GM19025 (cell line): ENCODE measurements around the gene HSPG2.

Experiments
- ATAC-seq: cut with Tn5 transposase; IDR thresholded peaks from one replicate; pipeline ENCODE4 v1.9.1; 2021; ENCODE audit warnings: mild to moderate bottlenecking, low read depth, moderate library complexity; ENCODE audit not compliant: unreplicated experiment

The HSPG2 gene

DNA sequence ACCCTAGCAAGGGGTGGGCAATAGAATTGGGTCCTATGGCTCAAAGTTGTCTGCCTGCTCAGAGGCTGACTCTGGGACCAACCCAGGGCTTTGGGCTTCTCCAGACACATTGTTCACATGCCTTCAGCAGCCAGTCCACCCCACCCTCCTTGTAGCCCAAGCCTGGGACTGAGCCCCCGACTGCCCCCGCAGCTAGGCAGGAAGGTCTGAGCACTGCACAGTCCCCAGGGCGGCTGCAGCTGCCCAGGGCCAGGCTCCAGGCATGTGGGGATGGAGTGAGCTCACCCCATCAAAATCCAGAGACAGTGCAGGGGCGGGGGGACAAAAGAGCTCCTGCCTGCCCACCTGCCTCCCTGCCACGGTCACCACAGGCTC lies 35.6 kb downstream of the HSPG2 start:
- ATAC-seq: no peak

GRCh38 chr1:21900766-21901472 lies 36.2 kb downstream of the HSPG2 start:
- ATAC-seq: no peak

DNA sequence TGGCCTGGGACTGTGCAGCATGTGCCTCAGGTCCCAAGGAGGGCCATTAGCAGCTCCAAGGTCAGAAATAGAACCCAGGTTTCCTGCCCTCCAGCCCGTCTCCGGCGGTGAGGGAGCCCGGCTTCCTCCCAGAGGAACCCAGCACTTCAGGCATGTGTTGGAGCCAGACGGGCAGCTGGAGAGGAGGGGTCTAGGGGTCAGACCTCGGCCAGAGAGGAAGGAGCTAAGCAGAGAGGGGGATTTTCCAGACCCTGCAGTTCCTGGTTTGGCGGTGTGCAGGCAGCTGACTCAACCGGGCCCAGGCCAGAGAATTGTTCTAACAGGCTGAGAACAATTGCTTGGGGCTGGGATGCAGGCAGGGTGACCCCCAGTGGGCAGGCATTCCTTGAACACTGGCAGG lies 37.1 kb downstream of the HSPG2 start:
- no peak for ATAC-seq

- ATAC-seq: no peak
Measured at GRCh38 chr1:21899267-21899810, 37.8 kb downstream of the HSPG2 start.

DNA sequence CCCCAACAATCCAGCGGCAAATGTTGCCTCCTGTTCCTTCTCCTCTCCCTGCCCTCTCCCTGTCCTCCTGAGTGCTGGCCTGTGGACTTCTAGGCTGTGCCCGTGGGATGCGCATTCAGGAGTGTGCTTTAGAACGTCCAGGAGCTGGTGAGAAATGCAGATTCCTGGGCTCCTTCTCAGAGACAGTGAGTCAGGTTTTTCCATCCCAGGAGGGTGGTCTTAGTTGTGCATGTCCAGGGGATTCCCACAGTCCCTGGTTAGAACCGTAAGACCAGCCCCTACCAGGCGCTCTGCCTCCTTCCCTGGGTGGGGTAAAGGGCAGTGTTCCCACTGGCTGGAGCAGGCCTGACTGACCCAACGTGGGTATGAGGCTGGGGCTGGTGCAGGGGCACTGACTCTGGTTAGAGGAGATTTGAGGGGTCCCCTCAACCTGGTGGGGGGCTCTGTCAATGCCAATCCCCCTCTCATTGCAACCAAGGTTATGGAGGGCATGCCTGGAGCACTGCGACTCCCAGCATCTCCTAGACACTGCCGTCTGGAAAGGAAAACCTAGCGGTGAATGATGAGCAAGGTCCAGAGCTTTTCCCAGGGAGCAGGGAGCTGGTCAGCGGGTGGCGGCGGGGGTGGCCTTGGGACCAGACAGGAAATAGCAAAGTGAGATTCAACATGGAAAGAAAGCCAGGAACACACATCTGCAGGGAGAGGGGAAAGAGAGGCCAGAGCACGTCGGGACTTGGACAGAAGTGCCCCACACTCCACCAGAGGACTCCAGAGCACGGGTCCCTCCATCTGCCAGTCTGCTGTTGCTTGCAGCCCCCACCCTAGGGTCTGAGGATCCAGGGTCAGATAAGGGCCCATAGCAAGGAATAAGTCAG lies 38.5 kb downstream of the HSPG2 start:
- ATAC-seq: no peak

DNA sequence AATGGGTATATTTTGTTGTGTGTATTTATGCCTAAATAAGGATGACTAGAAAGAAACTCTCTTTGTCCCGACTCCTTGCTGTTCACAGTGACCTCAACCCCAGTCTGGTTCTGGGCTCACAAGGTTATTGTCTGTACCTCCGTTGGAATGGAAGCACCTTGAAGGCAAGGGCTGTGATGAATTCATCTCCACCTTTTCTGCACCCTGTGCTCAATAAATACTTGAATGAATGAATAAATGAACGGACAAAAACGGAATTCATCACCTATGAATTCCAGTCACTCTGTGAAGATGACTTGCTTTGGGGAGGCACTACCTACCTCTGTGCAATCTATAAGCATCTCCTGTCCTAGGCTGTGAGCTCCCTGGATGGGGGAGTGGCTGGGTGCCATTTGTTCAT lies 39.3 kb downstream of the HSPG2 start:
- no peak for ATAC-seq

GRCh38 chr1:21896652-21897532 lies 40.2 kb downstream of the HSPG2 start:
- no peak for ATAC-seq

DNA sequence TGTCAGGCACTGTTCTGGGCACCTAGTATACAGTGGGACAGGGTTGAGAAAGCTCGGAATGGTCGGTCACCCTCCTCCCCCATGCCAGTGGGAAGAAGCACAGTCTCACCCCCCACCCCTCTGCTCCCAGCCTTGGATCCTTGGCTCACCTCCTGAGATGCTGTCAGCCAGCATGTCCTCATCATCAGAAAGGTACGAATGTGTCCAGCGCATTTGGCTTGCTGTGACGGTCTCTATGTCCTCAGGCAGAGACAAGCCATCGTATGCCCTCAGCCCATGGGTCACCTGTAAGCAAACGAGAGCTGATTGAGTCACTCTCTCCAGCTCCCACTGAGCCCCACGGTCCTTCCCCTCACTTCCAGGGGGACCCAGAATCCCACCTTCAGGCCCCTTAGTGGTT lies 41.1 kb downstream of the HSPG2 start:
- ATAC-seq: no peak

- no peak for ATAC-seq
Measured at GRCh38 chr1:21894034-21894881, 42.9 kb downstream of the HSPG2 start.

- no peak for ATAC-seq
Measured at GRCh38 chr1:21893046-21893805, 43.9 kb downstream of the HSPG2 start.

DNA sequence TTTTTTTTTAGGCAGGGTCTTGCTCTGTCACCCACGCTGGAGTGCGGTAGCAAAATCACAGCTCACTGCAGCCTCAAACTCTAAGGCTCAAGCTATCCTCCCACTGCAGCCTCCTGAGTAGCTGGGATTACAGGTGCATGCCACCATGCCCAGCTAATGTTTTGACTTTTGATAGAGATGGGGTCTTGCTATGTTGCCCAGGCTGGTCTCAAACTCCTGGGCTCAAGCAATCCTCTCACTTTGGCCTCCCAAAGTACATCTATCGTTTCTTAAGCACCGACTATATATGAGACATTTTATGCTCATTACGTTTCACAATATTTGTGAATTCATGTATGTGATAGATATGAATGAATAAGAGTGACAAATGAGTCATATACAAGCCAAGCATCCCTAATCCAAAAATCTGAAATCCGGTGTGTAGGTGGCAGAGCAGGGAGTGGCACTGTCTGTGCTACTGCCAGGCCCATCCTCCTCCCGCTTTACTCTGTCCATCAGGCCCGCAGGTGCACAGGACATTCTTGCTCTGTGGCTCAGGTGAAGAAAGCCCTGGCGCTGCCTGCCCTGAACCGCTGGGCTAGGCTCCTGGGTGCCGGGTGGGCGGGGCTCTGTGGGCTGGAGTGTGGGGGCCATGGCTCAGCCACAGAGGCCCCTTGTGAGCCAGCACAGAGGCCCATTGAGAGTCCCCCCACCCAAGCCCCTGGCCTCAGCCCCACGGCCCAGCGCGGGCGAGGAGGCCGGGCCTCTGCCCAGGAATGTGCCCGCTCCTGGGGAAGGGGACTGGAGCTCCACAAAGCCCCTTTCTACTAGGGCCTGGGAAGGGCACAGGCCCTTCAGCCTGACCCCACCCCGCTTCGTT lies 45.3 kb downstream of the HSPG2 start:
- ATAC-seq: no peak

GRCh38 chr1:21891081-21891480 lies 46.0 kb downstream of the HSPG2 start:
- no peak for ATAC-seq

- no peak for ATAC-seq
Measured at GRCh38 chr1:21888500-21888899, 48.6 kb downstream of the HSPG2 start.

DNA sequence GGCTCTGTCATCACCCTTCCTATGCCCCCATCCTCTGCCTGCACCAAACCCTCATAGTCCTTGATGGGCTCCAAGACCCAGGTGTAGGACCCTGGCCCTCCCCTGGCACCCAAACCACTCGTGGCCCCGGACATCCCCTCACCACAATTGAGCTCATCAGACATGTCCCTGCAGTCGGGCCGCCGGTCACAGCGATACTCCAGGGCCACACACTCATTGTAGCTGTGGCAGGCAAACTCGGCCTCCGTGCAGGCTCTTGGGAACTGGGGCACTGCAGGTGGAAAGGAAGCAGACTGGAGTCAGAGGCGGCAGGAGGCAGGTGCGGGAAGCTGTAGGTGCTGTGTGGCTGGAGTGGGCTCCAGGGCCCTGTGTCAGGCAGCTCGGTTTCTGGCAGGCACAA lies 49.3 kb downstream of the HSPG2 start:
- ATAC-seq: no peak

DNA sequence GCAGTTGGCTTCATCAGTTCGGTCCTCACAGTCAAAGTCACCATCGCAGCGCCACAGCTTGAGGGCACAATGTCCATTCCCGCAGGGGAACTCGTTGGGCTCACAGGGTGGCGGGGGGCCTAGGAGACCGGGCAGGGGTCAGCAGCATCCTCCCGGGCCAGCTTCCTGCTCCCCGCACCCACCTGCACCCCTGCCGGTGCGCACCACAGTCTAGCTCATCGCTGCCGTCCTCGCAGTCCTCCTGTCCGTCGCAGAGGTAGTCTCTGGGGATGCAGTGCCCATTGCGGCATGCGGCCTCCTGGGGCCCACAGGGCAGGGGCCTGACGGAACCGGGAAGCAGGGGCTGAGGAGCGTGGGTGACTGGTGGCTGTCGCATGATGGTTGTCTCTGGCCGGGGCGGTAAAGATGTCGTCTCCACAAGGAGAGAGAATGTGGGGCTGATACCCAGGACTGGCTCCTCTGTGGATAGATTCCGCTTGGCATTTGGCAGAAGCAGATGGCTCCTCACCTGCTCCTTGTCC lies 49.8 kb downstream of the HSPG2 start:
- ATAC-seq: no peak

GRCh38 chr1:21886486-21887215 lies 50.5 kb downstream of the HSPG2 start:
- ATAC-seq: no peak
